Left lung (tissue), 10 donors: ENCODE measurements around the gene NPM1. TPM values are rescaled to one million over a fixed set of nuclear protein-coding genes. Genes with fewer than 3 reads are reported as not detected.

ENCODE experiments used
- ATAC-seq: fragments of 200-7000 bp; cut with Tn5 transposase; one replicate; pipeline ENCODE4 v1.9.1; 2020; ENCODE audit warnings: moderate library complexity
- DNase-seq, 4 donors: peaks; one replicate each; pipeline ENCODE4 v3.0.0-alpha.2; 2013 to 2020
- H3K27ac ChIP-seq, 2 donors: fragments of 200-600 bp; sonication (generic) in 1 of 2; one replicate each; pipeline versions ENCODE4 v1.5.0 to v1.8.0; 2020 to 2021
- H3K27me3 ChIP-seq, 2 donors: fragments of 200-600 bp; sonication (generic) in 1 of 2; one replicate each; pipeline versions ENCODE4 v1.5.0 to v1.8.0; 2020 to 2021
- H3K36me3 ChIP-seq, 2 donors: fragments of 200-600 bp; sonication (generic) in 1 of 2; one replicate each; pipeline versions ENCODE4 v1.5.0 to v1.8.0; 2020 to 2021
- H3K4me1 ChIP-seq, 2 donors: fragments of 200-600 bp; one replicate each; pipeline ENCODE4 v1.8.0; 2021
- H3K4me3 ChIP-seq, 2 donors: fragments of 200-600 bp; sonication (generic) in 1 of 2; one replicate each; pipeline versions ENCODE4 v1.5.0 to v1.8.0; 2020 to 2021; ENCODE audit warnings: mild to moderate bottlenecking in 1 of 2
- H3K9me3 ChIP-seq, 2 donors: fragments of 200-600 bp; sonication (generic) in 1 of 2; one replicate each; pipeline versions ENCODE4 v1.5.0 to v1.8.0; 2020 to 2021
- intact Hi-C, 2 donors: fragments of 100-400 bp; cut with DNase I; formaldehyde crosslinking; loops; one replicate each; pipeline versions ENCODE4 v1.11.2 to v1.14.2; 2022
- polyA plus RNA-seq, 6 donors: library from polyadenylated mRNA; unstranded; fragments of 120-200 nt; gene quantifications; one replicate each; pipeline ENCODE4 v1.2.1, GENCODE V29; 2013; ENCODE audit not compliant: insufficient read length in 6 of 6
- total RNA-seq, 2 donors: library from RNA; stranded (reverse); fragmentation: NEBNext Ultra II Directional; extraction: Animal tissue kit (Norgen Biotek cat#: 25700); gene quantifications; one replicate each; pipeline ENCODE4 v1.2.1, GENCODE V29; 2021
- TF ChIP-seq, protein P1 (sequence below), 2 donors: fragments of 200-600 bp; sonication (generic) in 1 of 2; IDR thresholded peaks; one replicate each; pipeline versions ENCODE4 v1.5.0 to v1.8.0; 2021; ENCODE audit warnings: antibody characterized with exemption in 2 of 2
- donor health status: DM: no; HTN: yes; CAD: no.
- donor health status: DM: no; HTN: no; CAD: no.

The NPM1 gene
- total and polyA plus RNA-seq, 8 donors: 580 to 2,178 (median 1,976) TPM

DNA sequence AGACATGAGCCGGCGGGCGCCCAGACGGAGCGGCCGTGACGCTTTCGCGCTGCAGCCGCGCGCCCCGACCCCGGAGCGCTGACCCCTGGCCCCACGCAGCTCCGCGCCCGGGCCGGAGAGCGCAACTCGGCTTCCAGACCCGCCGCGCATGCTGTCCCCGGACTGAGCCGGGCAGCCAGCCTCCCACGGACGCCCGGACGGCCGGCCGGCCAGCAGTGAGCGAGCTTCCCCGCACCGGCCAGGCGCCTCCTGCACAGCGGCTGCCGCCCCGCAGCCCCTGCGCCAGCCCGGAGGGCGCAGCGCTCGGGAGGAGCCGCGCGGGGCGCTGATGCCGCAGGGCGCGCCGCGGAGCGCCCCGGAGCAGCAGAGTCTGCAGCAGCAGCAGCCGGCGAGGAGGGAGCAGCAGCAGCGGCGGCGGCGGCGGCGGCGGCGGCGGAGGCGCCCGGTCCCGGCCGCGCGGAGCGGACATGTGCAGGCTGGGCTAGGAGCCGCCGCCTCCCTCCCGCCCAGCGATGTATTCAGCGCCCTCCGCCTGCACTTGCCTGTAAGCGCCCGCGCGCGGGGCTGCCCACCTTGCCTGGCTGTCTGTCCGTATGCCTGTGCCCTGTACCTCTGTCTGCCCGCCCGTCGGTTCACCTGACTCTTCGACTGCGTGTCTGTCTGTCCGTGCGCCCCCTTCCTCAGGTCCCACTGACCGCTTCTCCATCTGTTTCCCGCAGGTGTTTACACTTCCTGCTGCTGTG is 32.2 kb downstream of the NPM1 start:
- H3K27ac ChIP-seq: no peak overlapping the region
- intact Hi-C loops: no loop called here
- H3K4me1 ChIP-seq: peaks cover 14 to 29% of the 10 kb centered on the region in 2 donors
- H3K9me3 ChIP-seq: no peaks in the 10 kb centered on the region
- peaks cover 0 to 43% of the 10 kb centered on the region in 2 donors for H3K27me3 ChIP-seq
- peak overlapping the region; percentile 33 to 34 for H3K4me3 ChIP-seq
- ATAC-seq (peak; percentile 10), DNase-seq (peak in 1 of 4 donors; percentile 30)
- no peaks in the 10 kb centered on the region for H3K36me3 ChIP-seq
- TF ChIP-seq, protein P1, sequence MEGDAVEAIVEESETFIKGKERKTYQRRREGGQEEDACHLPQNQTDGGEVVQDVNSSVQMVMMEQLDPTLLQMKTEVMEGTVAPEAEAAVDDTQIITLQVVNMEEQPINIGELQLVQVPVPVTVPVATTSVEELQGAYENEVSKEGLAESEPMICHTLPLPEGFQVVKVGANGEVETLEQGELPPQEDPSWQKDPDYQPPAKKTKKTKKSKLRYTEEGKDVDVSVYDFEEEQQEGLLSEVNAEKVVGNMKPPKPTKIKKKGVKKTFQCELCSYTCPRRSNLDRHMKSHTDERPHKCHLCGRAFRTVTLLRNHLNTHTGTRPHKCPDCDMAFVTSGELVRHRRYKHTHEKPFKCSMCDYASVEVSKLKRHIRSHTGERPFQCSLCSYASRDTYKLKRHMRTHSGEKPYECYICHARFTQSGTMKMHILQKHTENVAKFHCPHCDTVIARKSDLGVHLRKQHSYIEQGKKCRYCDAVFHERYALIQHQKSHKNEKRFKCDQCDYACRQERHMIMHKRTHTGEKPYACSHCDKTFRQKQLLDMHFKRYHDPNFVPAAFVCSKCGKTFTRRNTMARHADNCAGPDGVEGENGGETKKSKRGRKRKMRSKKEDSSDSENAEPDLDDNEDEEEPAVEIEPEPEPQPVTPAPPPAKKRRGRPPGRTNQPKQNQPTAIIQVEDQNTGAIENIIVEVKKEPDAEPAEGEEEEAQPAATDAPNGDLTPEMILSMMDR (IDR thresholded peaks at IDR 0.05): no peak

DNA sequence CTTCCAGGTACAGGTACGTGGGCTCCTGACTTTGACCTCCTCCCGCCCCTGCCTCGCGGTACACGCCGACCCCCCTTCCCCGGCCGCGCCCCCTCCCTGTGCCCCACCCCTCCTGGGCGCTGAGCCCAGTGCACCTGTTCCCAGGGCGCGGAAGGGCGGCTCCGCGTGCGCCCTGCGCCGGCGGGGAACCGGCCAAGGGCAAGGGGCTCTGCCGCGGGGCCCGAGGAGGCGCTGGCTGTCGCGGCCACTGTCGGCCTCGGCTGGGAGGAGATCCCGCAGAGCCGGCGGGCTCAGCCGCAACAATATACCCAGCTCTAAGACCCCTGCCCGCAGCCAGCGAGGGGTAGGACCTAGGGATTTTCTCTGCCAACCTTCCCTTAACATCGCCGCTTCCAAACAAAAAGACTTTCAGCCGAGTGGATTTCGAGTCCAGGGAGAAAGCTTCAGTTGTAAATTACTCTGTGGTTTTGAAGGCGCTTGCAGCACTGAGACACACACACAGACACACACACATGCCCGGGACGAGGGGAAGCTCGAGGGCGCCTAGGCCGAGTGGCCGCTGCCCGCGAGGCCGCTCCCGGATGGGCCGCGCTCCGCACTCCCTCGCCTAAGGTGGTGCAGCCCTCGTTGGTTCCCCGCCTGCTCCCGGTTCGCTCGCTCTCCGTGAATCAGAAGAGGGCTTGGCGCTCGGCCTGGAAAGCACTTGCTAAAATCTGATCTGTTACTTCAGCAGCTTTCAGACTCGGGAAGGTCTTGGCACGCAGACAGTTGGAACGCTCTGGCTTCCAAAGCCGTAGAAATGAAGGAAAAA is 33.0 kb downstream of the NPM1 start:
- no peaks in the 10 kb centered on the region for H3K36me3 ChIP-seq
- DNase-seq: peak in 3 of 4 donors; percentile 85 to 93 (median 85)
- no peak overlapping the region for H3K27ac ChIP-seq
- H3K4me3 ChIP-seq: peak overlapping the region; percentile 33 to 34
- peaks cover 14 to 29% of the 10 kb centered on the region in 2 donors for H3K4me1 ChIP-seq
- no peaks in the 10 kb centered on the region for H3K9me3 ChIP-seq
- ATAC-seq: peak; percentile 63
- TF ChIP-seq, protein P1 (IDR thresholded peaks at IDR 0.05): no peak
- peaks cover 0 to 43% of the 10 kb centered on the region in 2 donors for H3K27me3 ChIP-seq
- intact Hi-C loops: no loop called here

GRCh38 chr5:171421331-171422262 is 33.9 kb downstream of the NPM1 start:
- ATAC-seq: no peak
- no peak for DNase-seq
- H3K9me3 ChIP-seq: no peaks in the 10 kb centered on the region
- intact Hi-C loops: no loop called here
- H3K27ac ChIP-seq: no peak overlapping the region
- H3K4me1 ChIP-seq: peaks cover 14 to 29% of the 10 kb centered on the region in 2 donors
- TF ChIP-seq, protein P1 (IDR thresholded peaks at IDR 0.05): no peak
- no peaks in the 10 kb centered on the region for H3K36me3 ChIP-seq
- H3K4me3 ChIP-seq: no peak overlapping the region
- H3K27me3 ChIP-seq: peaks cover 0 to 43% of the 10 kb centered on the region in 2 donors

DNA sequence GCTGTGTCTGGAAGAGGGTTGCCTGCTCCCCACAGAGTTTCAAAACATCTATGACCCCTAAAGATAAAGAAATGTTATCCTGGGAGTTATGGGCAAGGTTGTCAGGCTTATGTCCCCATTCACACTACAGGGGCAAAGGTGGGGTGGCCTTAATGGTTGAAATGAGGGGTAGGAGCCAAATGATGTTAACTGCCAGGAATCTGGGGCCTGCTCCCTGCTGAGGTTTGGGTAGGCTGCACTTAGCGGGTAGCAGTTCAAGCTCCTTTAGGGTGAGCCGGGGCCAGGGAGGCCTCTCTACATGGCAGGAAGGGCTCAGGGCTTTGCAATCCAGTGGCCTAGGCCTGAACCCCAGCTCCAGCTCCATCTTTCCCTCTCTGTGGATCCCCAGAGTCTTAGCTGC is 34.8 kb downstream of the NPM1 start:
- Histone ChIP-seq H3K36me3 (no peaks in the 10 kb centered on the region), H3K27ac (no peak overlapping the region), H3K27me3 (peaks cover 0 to 43% of the 10 kb centered on the region in 2 donors), H3K4me3 (no peak overlapping the region), H3K9me3 (no peaks in the 10 kb centered on the region), H3K4me1 (peaks cover 14 to 29% of the 10 kb centered on the region in 2 donors)
- intact Hi-C loops: no loop called here
- TF ChIP-seq, protein P1 (IDR thresholded peaks at IDR 0.05): no peak
- no peak for ATAC-seq
- no peak for DNase-seq
